ENCODE results near the gene CAT.

Gene CAT

DNA sequence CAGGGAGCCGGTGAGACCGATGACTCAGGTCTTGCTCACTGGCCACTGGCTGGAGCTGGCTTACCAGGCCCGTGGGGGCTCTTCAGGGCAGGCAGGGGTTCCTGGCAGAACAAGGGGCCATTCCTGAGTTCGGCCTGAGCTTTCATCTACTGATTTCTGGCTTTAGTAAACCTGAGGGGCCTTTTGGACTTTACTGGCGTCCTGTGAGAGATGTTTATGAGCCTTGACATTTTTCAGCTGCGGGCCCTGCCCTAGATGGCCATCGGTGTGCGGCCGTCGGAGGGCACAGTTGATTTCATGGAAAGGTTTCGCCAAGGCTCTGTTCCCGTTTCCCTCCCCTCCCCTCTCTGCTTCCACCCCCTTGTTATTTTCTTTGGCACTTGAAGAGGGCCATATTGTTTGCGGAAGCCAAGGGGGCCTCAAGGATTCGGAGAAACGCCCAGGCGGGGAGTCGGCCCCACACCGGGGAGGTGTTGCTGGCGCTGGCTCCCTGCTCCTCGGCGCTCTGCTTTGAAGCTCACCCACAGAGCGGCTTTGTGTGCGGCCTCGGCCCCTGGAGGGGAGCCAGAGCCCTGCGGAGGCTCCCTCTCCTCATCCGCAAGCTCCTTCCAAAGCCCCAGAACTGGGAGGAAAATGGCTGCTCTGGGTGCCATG lies 57.1 kb downstream of the CAT start:
- no peak overlapping the region for H3K4me3 ChIP-seq (ENCODE audit: low read depth, low read length)
- H3K27me3 ChIP-seq (ENCODE audit: control insufficient read depth, insufficient read depth, low read length), result no peaks in the 10 kb centered on the region
- H3K36me3 ChIP-seq (ENCODE audit: control insufficient read depth, insufficient read depth, low read length), result no peaks in the 10 kb centered on the region
- H3K4me1 ChIP-seq (ENCODE audit: control insufficient read depth, insufficient read depth, low read length), result no peaks in the 10 kb centered on the region
- no peak overlapping the region for H3K9ac ChIP-seq (ENCODE audit: low read depth, low read length)
- no peaks in the 10 kb centered on the region for H3K9me3 ChIP-seq (ENCODE audit: control insufficient read depth, insufficient read depth, low read length)
- no peak overlapping the region for H3K27ac ChIP-seq (ENCODE audit: low read depth, low read length)

DNA sequence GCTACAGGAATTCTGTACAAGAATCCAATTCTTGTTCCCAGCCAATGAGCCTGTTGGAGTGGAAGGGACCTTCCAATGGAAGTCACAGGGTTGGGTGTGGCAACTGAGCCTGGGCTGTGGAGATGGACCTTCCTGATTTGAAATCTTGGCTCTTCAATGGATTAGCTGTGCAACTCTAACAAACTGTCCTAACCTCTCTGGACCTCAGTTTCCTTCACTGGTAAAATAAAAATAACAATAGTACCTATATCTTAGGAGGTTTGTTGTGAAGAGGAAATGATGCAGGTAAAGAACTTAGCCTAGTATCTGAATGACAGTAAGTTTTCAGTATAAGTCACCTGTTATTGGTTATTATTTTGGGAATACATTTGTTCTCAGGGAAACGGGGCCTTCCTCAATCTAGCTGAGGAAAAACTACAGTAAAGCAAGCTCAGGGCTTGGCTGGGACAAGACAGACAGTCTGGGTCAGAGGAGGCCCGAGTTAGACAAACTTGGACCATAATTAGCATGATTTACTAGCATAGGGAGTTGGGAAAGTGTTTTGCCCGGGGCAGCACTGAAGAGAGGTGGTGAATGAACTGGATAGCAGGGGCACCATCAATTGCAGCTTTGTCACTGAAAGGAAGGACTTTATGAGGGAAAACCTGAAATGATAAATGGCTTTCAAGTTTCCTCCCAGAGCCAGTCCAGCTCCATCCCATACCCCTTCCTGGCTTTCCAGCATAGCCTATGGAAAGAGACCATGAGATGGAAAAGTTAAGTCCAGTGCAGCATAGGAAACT lies 61.2 kb downstream of the CAT start:
- H3K27ac ChIP-seq (ENCODE audit: low read depth, low read length), result no peak overlapping the region
- no peaks in the 10 kb centered on the region for H3K4me1 ChIP-seq (ENCODE audit: control insufficient read depth, insufficient read depth, low read length)

DNA sequence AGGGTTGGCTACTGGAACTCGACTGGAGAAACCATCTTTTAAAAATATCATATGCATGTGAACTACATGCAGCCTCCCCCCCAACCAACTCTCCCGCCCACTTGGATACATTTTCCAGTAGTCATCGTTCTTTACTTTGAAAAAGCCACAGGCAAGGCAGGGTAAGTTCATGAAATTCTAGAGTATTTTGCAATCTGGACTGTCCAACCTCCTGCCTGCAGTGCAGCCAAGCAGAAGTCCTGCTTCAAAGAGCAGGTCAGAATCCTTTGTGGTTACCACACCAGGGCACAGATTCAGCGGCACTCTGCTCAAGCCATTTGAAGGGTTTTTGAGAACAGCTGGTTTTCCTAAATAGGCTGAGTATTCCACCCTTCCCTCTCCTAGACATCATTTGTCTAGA lies 62.8 kb downstream of the CAT start:
- H3K4me1 ChIP-seq (ENCODE audit: control insufficient read depth, insufficient read depth, low read length), result no peaks in the 10 kb centered on the region
- H3K9ac ChIP-seq (ENCODE audit: low read depth, low read length), result no peak overlapping the region
- no peaks in the 10 kb centered on the region for H3K27me3 ChIP-seq (ENCODE audit: control insufficient read depth, insufficient read depth, low read length)
- H3K9me3 ChIP-seq (ENCODE audit: control insufficient read depth, insufficient read depth, low read length), result no peaks in the 10 kb centered on the region
- no peaks in the 10 kb centered on the region for H3K36me3 ChIP-seq (ENCODE audit: control insufficient read depth, insufficient read depth, low read length)
- no peak overlapping the region for H3K4me3 ChIP-seq (ENCODE audit: low read depth, low read length)
- H3K27ac ChIP-seq (ENCODE audit: low read depth, low read length), result no peak overlapping the region

More for the DNA sequence above, 61.2 kb downstream of the CAT start:
- Histone ChIP-seq H3K9me3 (ENCODE audit: control insufficient read depth, insufficient read depth, low read length) (no peaks in the 10 kb centered on the region), H3K9ac (ENCODE audit: low read depth, low read length) (no peak overlapping the region), H3K36me3 (ENCODE audit: control insufficient read depth, insufficient read depth, low read length) (no peaks in the 10 kb centered on the region), H3K27me3 (ENCODE audit: control insufficient read depth, insufficient read depth, low read length) (no peaks in the 10 kb centered on the region), H3K4me3 (ENCODE audit: low read depth, low read length) (no peak overlapping the region)

DNA sequence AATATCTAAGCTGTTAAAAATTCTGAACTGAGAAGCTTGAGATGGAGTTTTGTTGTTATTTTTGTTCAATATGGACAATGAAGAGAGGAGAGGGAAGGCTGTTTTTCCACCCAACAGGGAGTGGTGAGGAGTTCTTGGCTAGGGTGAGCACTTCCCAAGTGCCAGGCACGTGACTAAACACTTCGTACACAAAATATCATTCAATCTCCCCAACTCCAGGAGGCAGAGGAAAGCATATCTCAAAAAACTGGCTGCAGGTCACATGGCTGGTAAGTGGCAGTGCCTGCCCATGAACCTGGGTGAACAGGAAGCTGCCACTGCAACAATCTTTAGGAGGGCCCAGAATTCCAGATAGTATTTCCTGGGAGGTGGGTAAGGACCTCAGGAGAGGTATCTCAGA lies 63.2 kb downstream of the CAT start:
- no peak overlapping the region for H3K27ac ChIP-seq (ENCODE audit: low read depth, low read length)
- no peaks in the 10 kb centered on the region for H3K36me3 ChIP-seq (ENCODE audit: control insufficient read depth, insufficient read depth, low read length)
- no peaks in the 10 kb centered on the region for H3K4me1 ChIP-seq (ENCODE audit: control insufficient read depth, insufficient read depth, low read length)
- H3K4me3 ChIP-seq (ENCODE audit: low read depth, low read length), result no peak overlapping the region
- no peaks in the 10 kb centered on the region for H3K9me3 ChIP-seq (ENCODE audit: control insufficient read depth, insufficient read depth, low read length)
- no peak overlapping the region for H3K9ac ChIP-seq (ENCODE audit: low read depth, low read length)
- H3K27me3 ChIP-seq (ENCODE audit: control insufficient read depth, insufficient read depth, low read length), result no peaks in the 10 kb centered on the region

DNA sequence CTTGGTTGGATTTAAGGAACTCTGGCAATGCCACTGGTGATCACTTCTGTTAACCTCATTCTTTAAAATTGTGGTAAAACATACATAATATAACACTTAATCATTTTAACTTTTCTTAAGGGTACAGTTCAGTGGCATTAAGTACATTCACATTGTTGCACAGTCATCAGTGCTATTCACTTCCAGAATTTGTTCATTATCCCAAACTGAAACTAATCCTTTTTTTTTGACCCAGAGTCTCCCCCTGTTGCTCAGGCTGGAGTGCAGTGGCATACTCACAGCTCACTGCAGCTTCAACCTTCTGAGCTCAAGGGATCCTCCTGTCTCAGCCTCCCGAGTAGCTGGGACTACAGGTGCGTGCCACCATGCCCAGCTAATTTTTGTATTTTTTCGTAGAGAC lies 64.2 kb downstream of the CAT start:
- Histone ChIP-seq H3K9ac (ENCODE audit: low read depth, low read length) (no peak overlapping the region), H3K27ac (ENCODE audit: low read depth, low read length) (no peak overlapping the region), H3K9me3 (ENCODE audit: control insufficient read depth, insufficient read depth, low read length) (no peaks in the 10 kb centered on the region), H3K27me3 (ENCODE audit: control insufficient read depth, insufficient read depth, low read length) (no peaks in the 10 kb centered on the region), H3K36me3 (ENCODE audit: control insufficient read depth, insufficient read depth, low read length) (no peaks in the 10 kb centered on the region), H3K4me1 (ENCODE audit: control insufficient read depth, insufficient read depth, low read length) (no peaks in the 10 kb centered on the region), H3K4me3 (ENCODE audit: low read depth, low read length) (no peak overlapping the region)

DNA sequence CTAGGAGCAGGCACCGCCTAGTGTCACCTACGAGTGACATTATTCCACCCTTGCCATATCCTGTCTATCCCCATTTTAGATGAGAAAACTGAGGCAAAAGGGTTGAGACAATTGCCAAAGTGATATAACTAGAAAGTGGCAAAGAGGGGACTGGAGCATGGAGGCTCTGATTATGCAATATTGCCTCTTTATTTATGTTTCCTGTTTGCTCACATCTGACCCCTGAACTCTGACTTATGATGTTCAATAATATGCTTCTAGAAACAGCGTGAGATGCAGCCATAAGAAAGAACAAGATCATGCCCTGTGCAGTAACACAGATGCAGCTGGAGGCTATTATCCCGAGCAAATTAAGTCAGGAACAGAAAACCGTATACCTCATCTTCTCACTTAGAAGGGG lies 67.1 kb downstream of the CAT start:
- Histone ChIP-seq H3K4me1 (ENCODE audit: control insufficient read depth, insufficient read depth, low read length) (no peaks in the 10 kb centered on the region), H3K4me3 (ENCODE audit: low read depth, low read length) (no peak overlapping the region), H3K9me3 (ENCODE audit: control insufficient read depth, insufficient read depth, low read length) (no peaks in the 10 kb centered on the region), H3K36me3 (ENCODE audit: control insufficient read depth, insufficient read depth, low read length) (no peaks in the 10 kb centered on the region), H3K27me3 (ENCODE audit: control insufficient read depth, insufficient read depth, low read length) (no peaks in the 10 kb centered on the region), H3K27ac (ENCODE audit: low read depth, low read length) (no peak overlapping the region), H3K9ac (ENCODE audit: low read depth, low read length) (no peak overlapping the region)

DNA sequence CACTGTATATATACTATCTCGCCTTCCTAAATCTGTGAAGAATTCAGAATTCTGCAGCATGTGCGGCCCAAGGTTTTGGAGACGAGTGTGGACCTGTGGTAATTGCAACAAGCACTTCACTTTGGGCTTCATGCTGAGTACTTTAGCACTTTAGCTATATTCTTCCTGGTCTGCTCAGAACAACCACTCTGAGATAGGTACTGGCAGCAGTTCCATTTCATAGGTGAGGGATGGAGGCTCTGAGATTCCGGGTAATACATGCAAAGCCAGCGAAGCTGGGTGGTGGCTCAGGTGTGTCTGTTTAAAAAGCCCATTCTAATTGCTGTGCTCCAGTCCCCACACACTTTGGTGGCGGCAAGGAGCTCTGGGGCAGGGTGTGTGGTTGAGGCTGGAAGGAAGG lies 68.4 kb downstream of the CAT start:
- no peak overlapping the region for H3K27ac ChIP-seq (ENCODE audit: low read depth, low read length)
- H3K4me1 ChIP-seq (ENCODE audit: control insufficient read depth, insufficient read depth, low read length), result no peaks in the 10 kb centered on the region
- no peaks in the 10 kb centered on the region for H3K36me3 ChIP-seq (ENCODE audit: control insufficient read depth, insufficient read depth, low read length)
- no peaks in the 10 kb centered on the region for H3K27me3 ChIP-seq (ENCODE audit: control insufficient read depth, insufficient read depth, low read length)
- H3K4me3 ChIP-seq (ENCODE audit: low read depth, low read length), result no peak overlapping the region
- H3K9ac ChIP-seq (ENCODE audit: low read depth, low read length), result no peak overlapping the region
- H3K9me3 ChIP-seq (ENCODE audit: control insufficient read depth, insufficient read depth, low read length), result no peaks in the 10 kb centered on the region

DNA sequence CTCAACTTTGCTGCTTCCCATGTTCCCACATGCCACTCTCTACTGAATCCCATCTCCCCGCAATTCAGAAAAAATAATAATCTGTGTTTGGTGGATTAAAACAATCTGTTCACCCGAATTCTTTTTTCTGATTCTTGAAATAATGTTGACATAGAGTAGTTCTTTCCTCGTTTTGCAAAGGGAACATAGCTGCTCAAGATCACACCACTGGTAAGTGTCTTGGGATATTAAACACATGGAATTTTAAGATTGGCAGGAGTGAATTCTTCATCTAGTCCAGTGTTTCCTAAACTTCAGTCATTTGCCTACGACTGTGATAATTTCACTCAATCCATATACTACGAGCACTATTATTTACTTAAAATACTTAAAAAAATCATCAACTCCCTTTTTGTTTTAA lies 68.9 kb downstream of the CAT start:
- H3K9me3 ChIP-seq (ENCODE audit: control insufficient read depth, insufficient read depth, low read length), result no peaks in the 10 kb centered on the region
- no peak overlapping the region for H3K27ac ChIP-seq (ENCODE audit: low read depth, low read length)
- H3K27me3 ChIP-seq (ENCODE audit: control insufficient read depth, insufficient read depth, low read length), result no peaks in the 10 kb centered on the region
- no peak overlapping the region for H3K4me3 ChIP-seq (ENCODE audit: low read depth, low read length)
- no peaks in the 10 kb centered on the region for H3K4me1 ChIP-seq (ENCODE audit: control insufficient read depth, insufficient read depth, low read length)
- H3K36me3 ChIP-seq (ENCODE audit: control insufficient read depth, insufficient read depth, low read length), result no peaks in the 10 kb centered on the region
- H3K9ac ChIP-seq (ENCODE audit: low read depth, low read length), result no peak overlapping the region

DNA sequence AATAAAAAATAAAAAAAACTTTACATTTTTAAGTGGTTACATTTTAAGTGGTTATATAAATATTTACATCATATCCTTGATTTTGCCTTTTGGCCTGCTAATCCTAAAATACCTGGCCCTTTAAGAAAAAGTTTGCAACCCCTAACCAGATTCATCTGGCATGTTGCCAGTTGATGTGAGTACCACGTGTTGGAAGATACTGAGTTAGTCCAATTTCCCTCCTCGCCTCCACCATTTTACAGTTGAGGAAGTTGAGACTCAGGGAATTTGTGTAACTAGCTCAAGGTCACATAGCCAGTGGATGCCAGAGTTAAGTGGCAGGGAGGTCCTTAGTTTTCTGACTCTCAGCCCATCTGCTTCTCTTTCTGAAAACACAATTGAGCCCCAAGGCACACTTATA lies 69.8 kb downstream of the CAT start:
- H3K36me3 ChIP-seq (ENCODE audit: control insufficient read depth, insufficient read depth, low read length), result no peaks in the 10 kb centered on the region
- no peaks in the 10 kb centered on the region for H3K27me3 ChIP-seq (ENCODE audit: control insufficient read depth, insufficient read depth, low read length)
- H3K9me3 ChIP-seq (ENCODE audit: control insufficient read depth, insufficient read depth, low read length), result no peaks in the 10 kb centered on the region
- H3K4me3 ChIP-seq (ENCODE audit: low read depth, low read length), result no peak overlapping the region
- H3K9ac ChIP-seq (ENCODE audit: low read depth, low read length), result no peak overlapping the region
- H3K27ac ChIP-seq (ENCODE audit: low read depth, low read length), result no peak overlapping the region
- 0 out of 2 replicates have a peak, but pooled peaks cover 1% of the 10 kb centered on the region for H3K4me1 ChIP-seq (ENCODE audit: control insufficient read depth, insufficient read depth, low read length)

DNA sequence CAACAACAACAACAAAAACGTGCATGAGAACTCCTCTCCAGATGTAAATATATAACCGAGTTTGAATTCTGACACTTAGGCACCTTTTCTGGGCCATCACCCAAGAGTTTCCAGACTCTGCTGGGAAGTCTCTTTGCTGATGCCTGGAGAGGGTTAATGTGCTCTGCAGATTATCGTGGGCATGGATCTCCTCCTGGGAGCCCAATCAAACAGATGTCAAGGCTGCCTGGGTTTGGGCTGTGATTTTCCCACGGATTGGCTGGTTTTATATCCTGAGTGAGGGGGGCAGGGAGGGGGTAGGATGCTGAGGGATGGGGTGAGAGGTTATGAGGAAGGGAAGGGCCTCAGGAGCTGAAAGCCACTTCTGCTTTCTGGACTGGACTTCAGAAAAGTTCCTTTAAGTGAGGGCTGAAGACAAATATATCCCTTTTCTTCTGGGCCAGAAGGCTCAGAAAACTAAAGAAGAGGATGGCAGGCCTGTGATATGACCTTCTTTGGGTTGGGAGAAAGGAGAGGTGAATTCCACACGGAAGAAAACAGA lies 70.7 kb downstream of the CAT start:
- Histone ChIP-seq H3K9me3 (ENCODE audit: control insufficient read depth, insufficient read depth, low read length) (no peaks in the 10 kb centered on the region), H3K36me3 (ENCODE audit: control insufficient read depth, insufficient read depth, low read length) (no peaks in the 10 kb centered on the region), H3K27me3 (ENCODE audit: control insufficient read depth, insufficient read depth, low read length) (no peaks in the 10 kb centered on the region), H3K27ac (ENCODE audit: low read depth, low read length) (no peak overlapping the region), H3K4me3 (ENCODE audit: low read depth, low read length) (no peak overlapping the region), H3K9ac (ENCODE audit: low read depth, low read length) (no peak overlapping the region), H3K4me1 (ENCODE audit: control insufficient read depth, insufficient read depth, low read length) (peaks cover 10% of the 10 kb centered on the region; the same call in 1 of the 2 replicates)

DNA sequence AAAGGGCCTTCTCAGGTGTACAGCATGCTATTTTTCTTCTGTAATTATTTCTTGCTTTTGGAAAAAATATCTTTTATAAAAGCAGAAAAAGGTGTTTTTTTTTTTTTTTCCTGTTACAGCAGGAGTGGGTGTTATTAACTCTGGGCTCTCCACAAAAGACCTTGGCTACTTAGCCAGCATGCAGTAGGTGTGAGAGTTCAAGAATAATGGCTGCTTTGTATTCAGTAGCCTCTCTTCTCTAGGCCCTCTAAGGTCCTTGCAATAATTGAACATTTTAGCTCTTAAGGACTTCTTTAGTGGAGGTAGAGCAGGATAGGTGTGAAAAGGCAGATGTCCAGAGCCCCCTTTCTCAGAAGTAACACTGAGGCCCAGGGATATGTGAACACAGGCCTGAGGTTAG lies 71.5 kb downstream of the CAT start:
- Histone ChIP-seq H3K9ac (ENCODE audit: low read depth, low read length) (no peak overlapping the region), H3K27ac (ENCODE audit: low read depth, low read length) (no peak overlapping the region), H3K9me3 (ENCODE audit: control insufficient read depth, insufficient read depth, low read length) (no peaks in the 10 kb centered on the region), H3K36me3 (ENCODE audit: control insufficient read depth, insufficient read depth, low read length) (no peaks in the 10 kb centered on the region), H3K4me3 (ENCODE audit: low read depth, low read length) (no peak overlapping the region), H3K4me1 (ENCODE audit: control insufficient read depth, insufficient read depth, low read length) (peaks cover 14% of the 10 kb centered on the region; the same call in 1 of the 2 replicates), H3K27me3 (ENCODE audit: control insufficient read depth, insufficient read depth, low read length) (no peaks in the 10 kb centered on the region)
